SU-DHL-6 (cell line): ENCODE measurements around the gene NCEH1.

Experiments
- H2AFZ ChIP-seq: fragments of 200-600 bp; sonication (generic); 2 replicates; pipeline ENCODE4 v1.6.1; 2014; ENCODE audit warnings: low read depth, mild to moderate bottlenecking, moderate library complexity, mixed read lengths, antibody characterized with exemption, low read length; ENCODE audit not compliant: severe bottlenecking
- H3F3A ChIP-seq: fragments of 200-600 bp; shearing (Covaris generic); 2 replicates; pipeline ENCODE4 v1.6.0; 2016; ENCODE audit warnings: antibody characterized with exemption, mild to moderate bottlenecking; ENCODE audit not compliant: insufficient read depth
- H3K27ac ChIP-seq: fragments of 200-600 bp; sonication (generic); 2 replicates; pipeline ENCODE4 v1.5.1; 2016; ENCODE audit warnings: low read depth, mild to moderate bottlenecking, low read length, moderate library complexity, mixed read lengths
- H3K27me3 ChIP-seq: fragments of 200-600 bp; sonication (generic), shearing (Covaris generic); 2 replicates; pipeline ENCODE4 v1.6.0; 2014; ENCODE audit warnings: mild to moderate bottlenecking, low read length
- H3K36me3 ChIP-seq: fragments of 200-600 bp; sonication (generic); 2 replicates; pipeline ENCODE4 v1.6.1; 2014; ENCODE audit warnings: mild to moderate bottlenecking, low read length, mixed read lengths
- H3K4me2 ChIP-seq: fragments of 300-600, 200-600 bp; shearing (Covaris generic), sonication (generic); 2 replicates; pipeline ENCODE4 v1.6.0; 2014; ENCODE audit warnings: low read length, low read depth, mild to moderate bottlenecking; ENCODE audit not compliant: poor library complexity, severe bottlenecking
- H3K4me3 ChIP-seq: fragments of 200-600 bp; sonication (generic); 2 replicates; pipeline ENCODE4 v1.5.1; 2014; ENCODE audit warnings: antibody characterized with exemption, low read length, mild to moderate bottlenecking, mixed read lengths; ENCODE audit not compliant: insufficient read depth, poor library complexity, severe bottlenecking
- H3K79me2 ChIP-seq: fragments of 200-600 bp; sonication (generic); 2 replicates; pipeline ENCODE4 v1.6.1; 2014; ENCODE audit warnings: mild to moderate bottlenecking, low read length, moderate library complexity; ENCODE audit not compliant: insufficient read depth
- H3K9ac ChIP-seq: fragments of 200-600 bp; sonication (generic); 2 replicates; pipeline ENCODE4 v1.7.0; 2014; ENCODE audit warnings: mild to moderate bottlenecking, low read length
- H3K9me2 ChIP-seq: fragments of 200-600 bp; sonication (generic); replicated peaks from 2 replicates; pipeline ENCODE4 v1.6.1; 2014; ENCODE audit warnings: low read length; ENCODE audit not compliant: insufficient read depth
- H3K9me3 ChIP-seq: fragments of 200-600 bp; sonication (generic); 2 replicates; pipeline ENCODE4 v1.6.1; 2014; ENCODE audit warnings: low read length, mixed read lengths; ENCODE audit not compliant: insufficient read depth
- H4K20me1 ChIP-seq: fragments of 200-600 bp; sonication (generic); 2 replicates; pipeline ENCODE4 v1.6.1; 2014; ENCODE audit warnings: low read depth, mild to moderate bottlenecking, antibody characterized with exemption, low read length, moderate library complexity, mixed read lengths
- EZH2phosphoT487 ChIP-seq: fragments of 200-600 bp; sonication (generic), shearing (Covaris generic); conservative IDR thresholded peaks from 2 replicates; pipeline ENCODE4 v1.6.1; 2018; ENCODE audit warnings: mild to moderate bottlenecking, antibody characterized with exemption, low read length, moderate library complexity, mixed read lengths
- TF ChIP-seq, protein P1 (sequence below): fragments of 200-600 bp; sonication (generic); IDR thresholded peaks from one replicate; pipeline ENCODE4 v1.5.1; 2017; ENCODE audit warnings: antibody characterized with exemption, mild to moderate bottlenecking, low read length, moderate library complexity; ENCODE audit not compliant: insufficient read depth, poor library complexity, severe bottlenecking

Gene NCEH1

GRCh38 chr3:172585954-172586353 is 124.9 kb downstream of the NCEH1 start:
- H4K20me1 ChIP-seq, result no peaks in the 10 kb centered on the region
- H3F3A ChIP-seq, result no peaks in the 10 kb centered on the region
- no peak overlapping the region for H3K27ac ChIP-seq
- TF ChIP-seq, protein P1, sequence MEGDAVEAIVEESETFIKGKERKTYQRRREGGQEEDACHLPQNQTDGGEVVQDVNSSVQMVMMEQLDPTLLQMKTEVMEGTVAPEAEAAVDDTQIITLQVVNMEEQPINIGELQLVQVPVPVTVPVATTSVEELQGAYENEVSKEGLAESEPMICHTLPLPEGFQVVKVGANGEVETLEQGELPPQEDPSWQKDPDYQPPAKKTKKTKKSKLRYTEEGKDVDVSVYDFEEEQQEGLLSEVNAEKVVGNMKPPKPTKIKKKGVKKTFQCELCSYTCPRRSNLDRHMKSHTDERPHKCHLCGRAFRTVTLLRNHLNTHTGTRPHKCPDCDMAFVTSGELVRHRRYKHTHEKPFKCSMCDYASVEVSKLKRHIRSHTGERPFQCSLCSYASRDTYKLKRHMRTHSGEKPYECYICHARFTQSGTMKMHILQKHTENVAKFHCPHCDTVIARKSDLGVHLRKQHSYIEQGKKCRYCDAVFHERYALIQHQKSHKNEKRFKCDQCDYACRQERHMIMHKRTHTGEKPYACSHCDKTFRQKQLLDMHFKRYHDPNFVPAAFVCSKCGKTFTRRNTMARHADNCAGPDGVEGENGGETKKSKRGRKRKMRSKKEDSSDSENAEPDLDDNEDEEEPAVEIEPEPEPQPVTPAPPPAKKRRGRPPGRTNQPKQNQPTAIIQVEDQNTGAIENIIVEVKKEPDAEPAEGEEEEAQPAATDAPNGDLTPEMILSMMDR, result no peak
- TF ChIP-seq EZH2phosphoT487, result no peak
- no peak overlapping the region for H2AFZ ChIP-seq
- no peaks in the 10 kb centered on the region for H3K9me3 ChIP-seq
- H3K4me3 ChIP-seq, result no peak overlapping the region
- no peaks in the 10 kb centered on the region for H3K36me3 ChIP-seq
- H3K4me2 ChIP-seq, result no peak overlapping the region
- H3K79me2 ChIP-seq, result no peaks in the 10 kb centered on the region
- H3K27me3 ChIP-seq, result no peaks in the 10 kb centered on the region
- no peak overlapping the region for H3K9ac ChIP-seq
- no peaks in the 10 kb centered on the region for H3K9me2 ChIP-seq

- TF ChIP-seq EZH2phosphoT487, result no peak
- TF ChIP-seq, protein P1, result no peak
- Histone ChIP-seq H3K27ac (no peak overlapping the region), H3K79me2 (no peaks in the 10 kb centered on the region), H3K4me3 (no peak overlapping the region), H3K9me3 (no peaks in the 10 kb centered on the region), H3K9ac (no peak overlapping the region), H3F3A (no peaks in the 10 kb centered on the region), H3K4me2 (no peak overlapping the region), H4K20me1 (no peaks in the 10 kb centered on the region), H3K36me3 (no peaks in the 10 kb centered on the region), H2AFZ (no peak overlapping the region), H3K9me2 (no peaks in the 10 kb centered on the region), H3K27me3 (no peaks in the 10 kb centered on the region)
Measured at GRCh38 chr3:172582712-172583111, 128.2 kb downstream of the NCEH1 start.

GRCh38 chr3:172581757-172582166 is 129.1 kb downstream of the NCEH1 start:
- Histone ChIP-seq H3K9me2 (no peaks in the 10 kb centered on the region), H2AFZ (no peak overlapping the region), H3K79me2 (no peaks in the 10 kb centered on the region), H3K4me2 (no peak overlapping the region), H3K27ac (no peak overlapping the region), H3F3A (no peaks in the 10 kb centered on the region), H3K27me3 (no peaks in the 10 kb centered on the region), H4K20me1 (no peaks in the 10 kb centered on the region), H3K9ac (no peak overlapping the region), H3K9me3 (no peaks in the 10 kb centered on the region), H3K4me3 (no peak overlapping the region), H3K36me3 (no peaks in the 10 kb centered on the region)
- no peak for TF ChIP-seq EZH2phosphoT487

GRCh38 chr3:172580680-172581401 is 130.0 kb downstream of the NCEH1 start:
- no peak overlapping the region for H3K27ac ChIP-seq
- H3K27me3 ChIP-seq, result no peaks in the 10 kb centered on the region
- no peak for TF ChIP-seq EZH2phosphoT487
- TF ChIP-seq, protein P1, result no peak
- no peaks in the 10 kb centered on the region for H3F3A ChIP-seq
- no peaks in the 10 kb centered on the region for H3K36me3 ChIP-seq
- no peaks in the 10 kb centered on the region for H3K9me3 ChIP-seq
- H3K79me2 ChIP-seq, result no peaks in the 10 kb centered on the region
- H3K4me2 ChIP-seq, result no peak overlapping the region
- no peaks in the 10 kb centered on the region for H4K20me1 ChIP-seq
- no peak overlapping the region for H3K9ac ChIP-seq
- H3K4me3 ChIP-seq, result no peak overlapping the region
- no peak overlapping the region for H2AFZ ChIP-seq
- H3K9me2 ChIP-seq, result no peaks in the 10 kb centered on the region
